ENCODE data around the gene LATS1.

GRCh38 chr6:149750136-149750609 is 32.3 kb upstream of the LATS1 start:
- TF ChIP-seq CTCF (conservative IDR thresholded peaks at IDR 0.05 in 1 of 2, IDR thresholded peaks at IDR 0.05 in 1 of 2; ENCODE audit: extremely low read depth in 1 of 2, insufficient read depth in 1 of 2, low read depth in 1 of 2, low read length in 2 of 2) (no peak), EZH2 (IDR thresholded peaks at IDR 0.05; ENCODE audit: borderline replicate concordance, low read length) (no peak)
